Body of pancreas (tissue), 4 donors: Measurements from ENCODE around the gene IBA57. TPM values are rescaled to one million over a fixed set of nuclear protein-coding genes. Genes with fewer than 3 reads are reported as not detected.

Experiments used
- ATAC-seq: fragments of 150-250 bp; one replicate; pipeline ENCODE4 v1.9.1; 2016
- DNase-seq, 4 donors: peaks; one replicate each; pipeline ENCODE4 v3.0.0-alpha.2; 2019
- H3K27ac ChIP-seq, 4 donors: fragments of 200-600 bp; sonication (generic); 1 replicate in 3 of 4; 2 replicates in 1 of 4; pipeline versions ENCODE4 v1.5.1 to v1.6.1; 2016 to 2019; ENCODE audit warnings: mild to moderate bottlenecking in 1 of 4, mixed read lengths in 1 of 4, moderate library complexity in 1 of 4
- H3K27me3 ChIP-seq, 2 donors: fragments of 200-600 bp; sonication (generic); one replicate each; pipeline ENCODE4 v1.6.0; 2016; ENCODE audit warnings: mild to moderate bottlenecking in 1 of 2
- H3K36me3 ChIP-seq, 2 donors: fragments of 200-600 bp; sonication (generic); replicated peaks in 1 of 2; 2 replicates each; pipeline ENCODE4 v1.5.1; 2016; ENCODE audit warnings: low read depth in 2 of 2; ENCODE audit not compliant: insufficient read depth in 1 of 2
- H3K4me1 ChIP-seq: fragments of 200-600 bp; sonication (generic); one replicate; pipeline ENCODE4 v1.6.0; 2016
- H3K4me3 ChIP-seq, 2 donors: fragments of 200-600 bp; sonication (generic); 1 replicate in 1 of 2; 2 replicates in 1 of 2; pipeline ENCODE4 v1.5.1; 2016 to 2019
- H3K9me3 ChIP-seq, 3 donors: fragments of 200-600 bp; sonication (generic); 1 replicate in 2 of 3; 2 replicates in 1 of 3; pipeline ENCODE4 v1.5.1; 2016
- POLR2A ChIP-seq, 3 donors: fragments of 450-650 bp; IDR thresholded peaks; one replicate each; pipeline ENCODE4 v1.6.1; 2016; ENCODE audit warnings: antibody characterized with exemption in 3 of 3, mild to moderate bottlenecking in 2 of 3
- WGBS, 2 donors: methylation state at CpG; one replicate each; pipeline ENCODE4 v1.1.5; 2017; 5-methylcytosine and 5-hydroxymethylcytosine counted together
- intact Hi-C: fragments of 100-400 bp; cut with DNase I; formaldehyde crosslinking; loops from one replicate; pipeline ENCODE4 v1.15.1; 2023
- small RNA-seq: library from RNA; depleted of rRNA; stranded (forward); fragments of <200 nt; gene quantifications from one replicate; pipeline ENCODE3, GENCODE V24; 2016
- total RNA-seq, 2 donors: library from RNA; depleted of rRNA; stranded (reverse); fragments of >200 nt; gene quantifications; one replicate each; pipeline ENCODE4 v1.1.0, GENCODE V29; 2016
- TF ChIP-seq, protein P1 (sequence below), 7 experiments: fragments of 450-650 bp in 4 of 7; fragments of 200-600 bp in 3 of 7; sonication (generic) in 3 of 7; IDR thresholded peaks; one replicate each; pipeline ENCODE4 v1.5.1; 2016 to 2019; ENCODE audit warnings: antibody characterized with exemption in 7 of 7

IBA57 gene
- total RNA-seq, 2 donors from 2014 or later: 4.7 to 13.5 TPM

DNA sequence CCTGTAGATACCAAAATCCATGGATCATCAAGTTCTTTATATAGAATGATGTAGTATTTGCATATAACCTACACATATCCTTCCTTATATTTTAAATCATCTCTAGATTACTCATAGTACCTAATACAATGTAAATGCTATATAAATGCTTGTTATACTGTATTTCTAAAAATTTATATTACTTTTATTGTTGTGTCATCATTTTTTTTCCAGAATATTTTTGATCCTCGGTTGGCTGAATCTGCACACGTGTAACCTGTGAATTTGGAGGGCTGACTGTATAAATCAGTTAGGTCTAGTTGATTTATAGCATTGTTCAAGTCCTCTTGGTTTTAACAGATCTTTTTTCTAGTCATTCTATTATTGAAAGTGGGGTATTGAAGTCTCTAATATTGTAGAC lies 65.6 kb downstream of the IBA57 start:
- TF ChIP-seq, protein P1, sequence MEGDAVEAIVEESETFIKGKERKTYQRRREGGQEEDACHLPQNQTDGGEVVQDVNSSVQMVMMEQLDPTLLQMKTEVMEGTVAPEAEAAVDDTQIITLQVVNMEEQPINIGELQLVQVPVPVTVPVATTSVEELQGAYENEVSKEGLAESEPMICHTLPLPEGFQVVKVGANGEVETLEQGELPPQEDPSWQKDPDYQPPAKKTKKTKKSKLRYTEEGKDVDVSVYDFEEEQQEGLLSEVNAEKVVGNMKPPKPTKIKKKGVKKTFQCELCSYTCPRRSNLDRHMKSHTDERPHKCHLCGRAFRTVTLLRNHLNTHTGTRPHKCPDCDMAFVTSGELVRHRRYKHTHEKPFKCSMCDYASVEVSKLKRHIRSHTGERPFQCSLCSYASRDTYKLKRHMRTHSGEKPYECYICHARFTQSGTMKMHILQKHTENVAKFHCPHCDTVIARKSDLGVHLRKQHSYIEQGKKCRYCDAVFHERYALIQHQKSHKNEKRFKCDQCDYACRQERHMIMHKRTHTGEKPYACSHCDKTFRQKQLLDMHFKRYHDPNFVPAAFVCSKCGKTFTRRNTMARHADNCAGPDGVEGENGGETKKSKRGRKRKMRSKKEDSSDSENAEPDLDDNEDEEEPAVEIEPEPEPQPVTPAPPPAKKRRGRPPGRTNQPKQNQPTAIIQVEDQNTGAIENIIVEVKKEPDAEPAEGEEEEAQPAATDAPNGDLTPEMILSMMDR (IDR thresholded peaks at IDR 0.05): no peak
- no peak for TF ChIP-seq POLR2A (IDR thresholded peaks at IDR 0.05)
- intact Hi-C loops: no loop called here
- Histone ChIP-seq H3K36me3 (no peaks in the 10 kb centered on the region), H3K27ac (no peak overlapping the region), H3K4me3 (no peak overlapping the region), H3K27me3 (no peaks in the 10 kb centered on the region), H3K4me1 (no peaks in the 10 kb centered on the region), H3K9me3 (no peaks in the 10 kb centered on the region)
- no peak for DNase-seq
- WGBS, 2 donors: 80 to 93% methylated on average over 2 of the region's 2 CpGs
- no peak for ATAC-seq

Small RNA genes within 50 kb of the gene (small RNA-seq; reads per million reads assigned to genes)
- not detected for gene AL359510.1

Other genes with a start within 250 kb of the IBA57 start
- 1 to 10 TPM in 1 of 2 donors, under 1 TPM in 1; 0.66 to 2.1 TPM for gene WNT9A, start 217.9 kb upstream of the IBA57 start, total RNA-seq
- not detected for gene WNT3A, start 158.8 kb upstream of the IBA57 start, total RNA-seq
- gene ARF1, start 83.1 kb upstream of the IBA57 start, total RNA-seq: 100 to 1,000 TPM; 158 to 203 TPM
- gene C1orf35, start 62.5 kb upstream of the IBA57 start, total RNA-seq: 10 to 100 TPM; 10.9 to 71.2 TPM
- 10 to 100 TPM; 65.9 to 68.7 TPM for gene MRPL55, start 56.5 kb upstream of the IBA57 start, total RNA-seq
- 100 to 1,000 TPM; 210 to 216 TPM for gene GUK1, start 25.5 kb upstream of the IBA57 start, total RNA-seq
- 1 to 10 TPM in 1 of 2 donors, under 1 TPM in 1; 0.33 to 1.6 TPM for gene GJC2, start 15.9 kb upstream of the IBA57 start, total RNA-seq
- gene OBSCN, start 42.2 kb downstream of the IBA57 start, total RNA-seq: 10 to 100 TPM; 14.5 to 34.9 TPM
- gene TRIM11, start 241.0 kb downstream of the IBA57 start, total RNA-seq: 10 to 100 TPM; 14.0 to 24.4 TPM